ENCODE data around the gene KCNK6. TPM values are rescaled to one million over a fixed set of nuclear protein-coding genes. Genes with fewer than 3 reads are reported as not detected.
"Not testable (repeated sequence)": the region's sequence is repeated elsewhere in the genome, so short reads cannot be mapped to it uniquely, and the experiment has no call there.

The KCNK6 gene
- total and polyA plus RNA-seq, 4 donors: 1.2 to 4.6 (median 2.7) TPM

GRCh38 chr19:38336638-38337359, 17.2 kb downstream of the KCNK6 start:
- H3K27ac ChIP-seq (ENCODE audit: low read depth in 1 of 2, low read length in 2 of 2): peak overlapping the region; percentile 91 to 94
- H3K4me3 ChIP-seq (ENCODE audit: low read depth in 1 of 3, low read length in 3 of 3): peak overlapping the region; percentile 71 to 94 (median 84)

GRCh38 chr19:38337360-38337653, 17.7 kb downstream of the KCNK6 start:
- 73% methylated on average over 10 of the region's 10 CpGs for WGBS
- Histone ChIP-seq H3K4me3 (ENCODE audit: low read depth in 1 of 3, low read length in 3 of 3) (peak overlapping the region; percentile 12 to 71 (median 16)), H3K36me3 (ENCODE audit: control insufficient read depth in 4 of 4, insufficient read depth in 3 of 4, low read depth in 1 of 4, low read length in 3 of 4) (no peaks in the 10 kb centered on the region), H3K9me3 (ENCODE audit: control insufficient read depth in 4 of 4, low read length in 3 of 4) (no peaks in the 10 kb centered on the region), H3K9ac (ENCODE audit: low read depth in 1 of 2, low read length in 2 of 2) (no peak overlapping the region), H3K27me3 (ENCODE audit: control insufficient read depth in 4 of 4, insufficient read depth in 4 of 4, low read length in 3 of 4) (no peaks in the 10 kb centered on the region), H3K27ac (ENCODE audit: low read depth in 1 of 2, low read length in 2 of 2) (no peak overlapping the region), H3K4me1 (ENCODE audit: control insufficient read depth in 4 of 4, insufficient read depth in 4 of 4, low read length in 3 of 4) (peaks cover 3 to 15% (median 4%) of the 10 kb centered on the region in 4 donors)
- no peak for TF ChIP-seq SP1 (IDR thresholded peaks at IDR 0.05)
- no peak for TF ChIP-seq RXRA (IDR thresholded peaks at IDR 0.05)
- no peak for TF ChIP-seq TAF1 (conservative IDR thresholded peaks at IDR 0.05)
- TF ChIP-seq HNF4G (IDR thresholded peaks at IDR 0.05): no peak
- no peak for TF ChIP-seq REST (IDR thresholded peaks at IDR 0.05)
- no peak for TF ChIP-seq HNF4A (conservative IDR thresholded peaks at IDR 0.05)
- TF ChIP-seq YY1 (IDR thresholded peaks at IDR 0.05): no peak
- no peak for TF ChIP-seq NR2F2 (IDR thresholded peaks at IDR 0.05)
- no peak for TF ChIP-seq FOXA1 (IDR thresholded peaks at IDR 0.05)
- TF ChIP-seq GABPA (IDR thresholded peaks at IDR 0.05 in 1 of 2, conservative IDR thresholded peaks at IDR 0.05 in 1 of 2): no peak
- TF ChIP-seq, protein P1, sequence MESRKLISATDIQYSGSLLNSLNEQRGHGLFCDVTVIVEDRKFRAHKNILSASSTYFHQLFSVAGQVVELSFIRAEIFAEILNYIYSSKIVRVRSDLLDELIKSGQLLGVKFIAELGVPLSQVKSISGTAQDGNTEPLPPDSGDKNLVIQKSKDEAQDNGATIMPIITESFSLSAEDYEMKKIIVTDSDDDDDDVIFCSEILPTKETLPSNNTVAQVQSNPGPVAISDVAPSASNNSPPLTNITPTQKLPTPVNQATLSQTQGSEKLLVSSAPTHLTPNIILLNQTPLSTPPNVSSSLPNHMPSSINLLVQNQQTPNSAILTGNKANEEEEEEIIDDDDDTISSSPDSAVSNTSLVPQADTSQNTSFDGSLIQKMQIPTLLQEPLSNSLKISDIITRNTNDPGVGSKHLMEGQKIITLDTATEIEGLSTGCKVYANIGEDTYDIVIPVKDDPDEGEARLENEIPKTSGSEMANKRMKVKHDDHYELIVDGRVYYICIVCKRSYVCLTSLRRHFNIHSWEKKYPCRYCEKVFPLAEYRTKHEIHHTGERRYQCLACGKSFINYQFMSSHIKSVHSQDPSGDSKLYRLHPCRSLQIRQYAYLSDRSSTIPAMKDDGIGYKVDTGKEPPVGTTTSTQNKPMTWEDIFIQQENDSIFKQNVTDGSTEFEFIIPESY (IDR thresholded peaks at IDR 0.05): no peak
- TF ChIP-seq, protein P2, sequence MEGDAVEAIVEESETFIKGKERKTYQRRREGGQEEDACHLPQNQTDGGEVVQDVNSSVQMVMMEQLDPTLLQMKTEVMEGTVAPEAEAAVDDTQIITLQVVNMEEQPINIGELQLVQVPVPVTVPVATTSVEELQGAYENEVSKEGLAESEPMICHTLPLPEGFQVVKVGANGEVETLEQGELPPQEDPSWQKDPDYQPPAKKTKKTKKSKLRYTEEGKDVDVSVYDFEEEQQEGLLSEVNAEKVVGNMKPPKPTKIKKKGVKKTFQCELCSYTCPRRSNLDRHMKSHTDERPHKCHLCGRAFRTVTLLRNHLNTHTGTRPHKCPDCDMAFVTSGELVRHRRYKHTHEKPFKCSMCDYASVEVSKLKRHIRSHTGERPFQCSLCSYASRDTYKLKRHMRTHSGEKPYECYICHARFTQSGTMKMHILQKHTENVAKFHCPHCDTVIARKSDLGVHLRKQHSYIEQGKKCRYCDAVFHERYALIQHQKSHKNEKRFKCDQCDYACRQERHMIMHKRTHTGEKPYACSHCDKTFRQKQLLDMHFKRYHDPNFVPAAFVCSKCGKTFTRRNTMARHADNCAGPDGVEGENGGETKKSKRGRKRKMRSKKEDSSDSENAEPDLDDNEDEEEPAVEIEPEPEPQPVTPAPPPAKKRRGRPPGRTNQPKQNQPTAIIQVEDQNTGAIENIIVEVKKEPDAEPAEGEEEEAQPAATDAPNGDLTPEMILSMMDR (IDR thresholded peaks at IDR 0.05; ENCODE audit: low read depth, low read length, missing input control): no peak
- TF ChIP-seq, protein P3, sequence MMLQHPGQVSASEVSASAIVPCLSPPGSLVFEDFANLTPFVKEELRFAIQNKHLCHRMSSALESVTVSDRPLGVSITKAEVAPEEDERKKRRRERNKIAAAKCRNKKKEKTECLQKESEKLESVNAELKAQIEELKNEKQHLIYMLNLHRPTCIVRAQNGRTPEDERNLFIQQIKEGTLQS (IDR thresholded peaks at IDR 0.05): no peak
- no peak for TF ChIP-seq EGR1 (IDR thresholded peaks at IDR 0.05; ENCODE audit: low read depth in 2 of 2)
- TF ChIP-seq FOXA2 (IDR thresholded peaks at IDR 0.05): no peak
- no peak for TF ChIP-seq JUND (IDR thresholded peaks at IDR 0.05)
- TF ChIP-seq RAD21 (IDR thresholded peaks at IDR 0.05): no peak
- TF ChIP-seq, protein P4, sequence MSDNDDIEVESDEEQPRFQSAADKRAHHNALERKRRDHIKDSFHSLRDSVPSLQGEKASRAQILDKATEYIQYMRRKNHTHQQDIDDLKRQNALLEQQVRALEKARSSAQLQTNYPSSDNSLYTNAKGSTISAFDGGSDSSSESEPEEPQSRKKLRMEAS (IDR thresholded peaks at IDR 0.05): no peak
- DNase-seq (ENCODE audit: low spot score): no peak

More at GRCh38 chr19:38336638-38337359, 17.2 kb downstream of the KCNK6 start:
- Histone ChIP-seq H3K36me3 (ENCODE audit: control insufficient read depth in 4 of 4, insufficient read depth in 3 of 4, low read depth in 1 of 4, low read length in 3 of 4) (no peaks in the 10 kb centered on the region), H3K9me3 (ENCODE audit: control insufficient read depth in 4 of 4, low read length in 3 of 4) (no peaks in the 10 kb centered on the region), H3K4me1 (ENCODE audit: control insufficient read depth in 4 of 4, insufficient read depth in 4 of 4, low read length in 3 of 4) (peaks cover 3 to 15% (median 4%) of the 10 kb centered on the region in 4 donors), H3K9ac (ENCODE audit: low read depth in 1 of 2, low read length in 2 of 2) (peak overlapping the region; percentile 1 to 37), H3K27me3 (ENCODE audit: control insufficient read depth in 4 of 4, insufficient read depth in 4 of 4, low read length in 3 of 4) (no peaks in the 10 kb centered on the region)
- TF ChIP-seq GABPA (IDR thresholded peaks at IDR 0.05 in 1 of 2, conservative IDR thresholded peaks at IDR 0.05 in 1 of 2) (peak in 1 of 2 donors; percentile 2), SP1 (IDR thresholded peaks at IDR 0.05) (peak; percentile 53), HNF4A (conservative IDR thresholded peaks at IDR 0.05) (peak in 1 of 2 donors; percentile 2), JUND (IDR thresholded peaks at IDR 0.05) (peak in 1 of 2 donors; percentile 8)
- TF ChIP-seq, protein P1 (IDR thresholded peaks at IDR 0.05): no peak
- WGBS: 8% methylated on average over 41 of the region's 41 CpGs
- DNase-seq (ENCODE audit: low spot score): peak; percentile 97

DNA sequence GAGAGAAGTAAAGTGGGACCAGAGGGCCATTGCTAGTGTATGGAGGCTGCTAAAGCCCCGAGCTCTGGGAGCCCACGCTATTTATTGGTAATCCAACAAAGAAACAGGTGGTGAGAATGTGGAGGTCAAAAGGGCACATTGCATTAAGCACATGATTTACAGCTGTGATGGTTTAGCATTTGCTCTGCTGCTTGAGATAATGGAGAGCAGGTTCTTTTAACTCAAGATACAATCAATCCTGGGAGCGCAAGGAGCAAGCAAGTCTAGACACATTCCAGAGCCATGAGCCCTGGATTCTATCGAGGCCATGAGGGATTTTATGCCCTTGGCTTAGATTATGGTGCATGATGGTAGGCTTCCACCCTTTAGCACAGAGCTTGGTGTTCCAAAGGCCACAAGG, 19.4 kb downstream of the KCNK6 start:
- not testable (repeated sequence) for H3K27me3 ChIP-seq (ENCODE audit: control insufficient read depth in 4 of 4, insufficient read depth in 4 of 4, low read length in 3 of 4); H3K9ac ChIP-seq (ENCODE audit: low read depth in 1 of 2, low read length in 2 of 2); H3K4me3 ChIP-seq (ENCODE audit: low read depth in 1 of 3, low read length in 3 of 3); DNase-seq (ENCODE audit: low spot score); H3K36me3 ChIP-seq (ENCODE audit: control insufficient read depth in 4 of 4, insufficient read depth in 3 of 4, low read depth in 1 of 4, low read length in 3 of 4); H3K9me3 ChIP-seq (ENCODE audit: control insufficient read depth in 4 of 4, low read length in 3 of 4); H3K27ac ChIP-seq (ENCODE audit: low read depth in 1 of 2, low read length in 2 of 2)
- 73% methylated on average over 4 of the region's 4 CpGs for WGBS
- H3K4me1 ChIP-seq (ENCODE audit: control insufficient read depth in 4 of 4, insufficient read depth in 4 of 4, low read length in 3 of 4): peaks cover 3 to 15% (median 4%) of the 10 kb centered on the region in 4 donors
